Measurements from ENCODE around the gene HCN2. TPM values are rescaled to one million over a fixed set of nuclear protein-coding genes. Genes with fewer than 3 reads are reported as not detected.

HCN2 gene
- total RNA-seq, 2 experiments from 2014 or later: 2.1 TPM

Other genes starting within 250 kb of the HCN2 start
- 10 to 100 TPM in 1 of 2 experiments, 1 to 10 TPM in 1; 9.5 to 11.5 TPM for gene MIER2, start 245.1 kb upstream of the HCN2 start, total RNA-seq
- gene C2CD4C, start 180.7 kb upstream of the HCN2 start, total RNA-seq: not detected
- under 1 TPM; 0.36 to 0.42 TPM for gene SHC2, start 128.8 kb upstream of the HCN2 start, total RNA-seq
- gene MADCAM1, start 93.4 kb upstream of the HCN2 start, total RNA-seq: under 1 TPM; 0.20 to 0.91 TPM
- 10 to 100 TPM; 17.2 to 18.2 TPM for gene TPGS1, start 82.4 kb upstream of the HCN2 start, total RNA-seq
- 10 to 100 TPM; 38.5 to 43.4 TPM for gene CDC34, start 58.1 kb upstream of the HCN2 start, total RNA-seq
- 10 to 100 TPM; 41.6 to 46.3 TPM for gene GZMM, start 45.8 kb upstream of the HCN2 start, total RNA-seq
- gene BSG, start 17.3 kb upstream of the HCN2 start, total RNA-seq: 10 to 100 TPM; 68.7 to 71.6 TPM
- 10 to 100 TPM; 54.4 to 56.2 TPM for gene POLRMT, start 43.7 kb downstream of the HCN2 start, total RNA-seq
- under 1 TPM; 0.42 to 0.49 TPM for gene FGF22, start 50.0 kb downstream of the HCN2 start, total RNA-seq
- gene RNF126, start 73.3 kb downstream of the HCN2 start, total RNA-seq: 100 to 1,000 TPM; 112 to 119 TPM
- gene FSTL3, start 86.5 kb downstream of the HCN2 start, total RNA-seq: 1 to 10 TPM; 2.2 to 3.4 TPM
- not detected for gene PRSS57, start 105.6 kb downstream of the HCN2 start, total RNA-seq
- gene PALM, start 119.1 kb downstream of the HCN2 start, total RNA-seq: not detected
- gene MISP, start 161.2 kb downstream of the HCN2 start, total RNA-seq: not detected
- gene PTBP1, start 207.6 kb downstream of the HCN2 start, total RNA-seq: 100 to 1,000 TPM; 246 to 252 TPM
- not detected for gene PLPPR3, start 232.1 kb downstream of the HCN2 start, total RNA-seq
- under 1 TPM; 0.47 to 0.49 TPM for gene AZU1, start 238.0 kb downstream of the HCN2 start, total RNA-seq

Measured in CD4-positive, alpha-beta T cell (primary cell).